ENCODE measurements around the gene PCBP3.

Gene PCBP3

GRCh38 chr21:45888386-45889009 is 245.0 kb downstream of the PCBP3 start:
- Histone ChIP-seq H3K4me1 (ENCODE audit: control insufficient read depth, insufficient read depth, low read length) (peaks cover 24% of the 10 kb centered on the region), H3K27me3 (ENCODE audit: control insufficient read depth, insufficient read depth, low read length) (peaks cover 28% of the 10 kb centered on the region), H3K4me3 (ENCODE audit: low read length) (no peak overlapping the region), H3K36me3 (ENCODE audit: insufficient read depth, low read length) (no peaks in the 10 kb centered on the region), H3K9me3 (replicated peaks; ENCODE audit: low read length) (no peaks in the 10 kb centered on the region), H3K9ac (ENCODE audit: low read depth, low read length) (no peak overlapping the region), H3K4me2 (ENCODE audit: low read length) (no peak overlapping the region)

GRCh38 chr21:45889256-45889655 is 245.7 kb downstream of the PCBP3 start:
- Histone ChIP-seq H3K9me3 (replicated peaks; ENCODE audit: low read length) (no peaks in the 10 kb centered on the region), H3K4me2 (ENCODE audit: low read length) (no peak overlapping the region), H3K36me3 (ENCODE audit: insufficient read depth, low read length) (no peaks in the 10 kb centered on the region), H3K4me1 (ENCODE audit: control insufficient read depth, insufficient read depth, low read length) (peaks cover 31% of the 10 kb centered on the region), H3K4me3 (ENCODE audit: low read length) (no peak overlapping the region), H3K27me3 (ENCODE audit: control insufficient read depth, insufficient read depth, low read length) (peaks cover 28% of the 10 kb centered on the region), H3K9ac (ENCODE audit: low read depth, low read length) (no peak overlapping the region)

- H3K36me3 ChIP-seq (ENCODE audit: insufficient read depth, low read length): no peaks in the 10 kb centered on the region
- no peak overlapping the region for H3K4me2 ChIP-seq (ENCODE audit: low read length)
- no peak overlapping the region for H3K9ac ChIP-seq (ENCODE audit: low read depth, low read length)
- H3K4me3 ChIP-seq (ENCODE audit: low read length): no peak overlapping the region
- H3K9me3 ChIP-seq (replicated peaks; ENCODE audit: low read length): no peaks in the 10 kb centered on the region
- peaks cover 28% of the 10 kb centered on the region for H3K27me3 ChIP-seq (ENCODE audit: control insufficient read depth, insufficient read depth, low read length)
- peaks cover 35% of the 10 kb centered on the region for H3K4me1 ChIP-seq (ENCODE audit: control insufficient read depth, insufficient read depth, low read length)
These were observed 246.4 kb downstream of the PCBP3 start for GRCh38 chr21:45889961-45890360.

GRCh38 chr21:45891388-45892155 is 248.0 kb downstream of the PCBP3 start:
- Histone ChIP-seq H3K9me3 (replicated peaks; ENCODE audit: low read length) (no peaks in the 10 kb centered on the region), H3K9ac (ENCODE audit: low read depth, low read length) (no peak overlapping the region), H3K4me1 (ENCODE audit: control insufficient read depth, insufficient read depth, low read length) (peaks cover 30% of the 10 kb centered on the region), H3K4me3 (ENCODE audit: low read length) (no peak overlapping the region), H3K27me3 (ENCODE audit: control insufficient read depth, insufficient read depth, low read length) (peaks cover 36% of the 10 kb centered on the region), H3K4me2 (ENCODE audit: low read length) (no peak overlapping the region), H3K36me3 (ENCODE audit: insufficient read depth, low read length) (no peaks in the 10 kb centered on the region)

GRCh38 chr21:45892156-45892915 is 248.8 kb downstream of the PCBP3 start:
- no peaks in the 10 kb centered on the region for H3K36me3 ChIP-seq (ENCODE audit: insufficient read depth, low read length)
- no peak overlapping the region for H3K4me3 ChIP-seq (ENCODE audit: low read length)
- no peak overlapping the region for H3K4me2 ChIP-seq (ENCODE audit: low read length)
- peaks cover 38% of the 10 kb centered on the region for H3K27me3 ChIP-seq (ENCODE audit: control insufficient read depth, insufficient read depth, low read length)
- H3K9me3 ChIP-seq (replicated peaks; ENCODE audit: low read length): no peaks in the 10 kb centered on the region
- H3K4me1 ChIP-seq (ENCODE audit: control insufficient read depth, insufficient read depth, low read length): peaks cover 23% of the 10 kb centered on the region
- no peak overlapping the region for H3K9ac ChIP-seq (ENCODE audit: low read depth, low read length)

- H3K4me1 ChIP-seq (ENCODE audit: control insufficient read depth, insufficient read depth, low read length): peaks cover 15% of the 10 kb centered on the region
- no peak overlapping the region for H3K9ac ChIP-seq (ENCODE audit: low read depth, low read length)
- no peaks in the 10 kb centered on the region for H3K36me3 ChIP-seq (ENCODE audit: insufficient read depth, low read length)
- peaks cover 40% of the 10 kb centered on the region for H3K27me3 ChIP-seq (ENCODE audit: control insufficient read depth, insufficient read depth, low read length)
- H3K4me2 ChIP-seq (ENCODE audit: low read length): no peak overlapping the region
- no peak overlapping the region for H3K4me3 ChIP-seq (ENCODE audit: low read length)
- no peaks in the 10 kb centered on the region for H3K9me3 ChIP-seq (replicated peaks; ENCODE audit: low read length)
These were observed 249.6 kb downstream of the PCBP3 start for GRCh38 chr21:45892916-45893739.

GRCh38 chr21:45893740-45894449 is 250.4 kb downstream of the PCBP3 start:
- no peaks in the 10 kb centered on the region for H3K36me3 ChIP-seq (ENCODE audit: insufficient read depth, low read length)
- no peaks in the 10 kb centered on the region for H3K9me3 ChIP-seq (replicated peaks; ENCODE audit: low read length)
- H3K9ac ChIP-seq (ENCODE audit: low read depth, low read length): no peak overlapping the region
- peak overlapping the region; percentile 61 for H3K4me2 ChIP-seq (ENCODE audit: low read length)
- peaks cover 36% of the 10 kb centered on the region for H3K27me3 ChIP-seq (ENCODE audit: control insufficient read depth, insufficient read depth, low read length)
- no peak overlapping the region for H3K4me3 ChIP-seq (ENCODE audit: low read length)
- H3K4me1 ChIP-seq (ENCODE audit: control insufficient read depth, insufficient read depth, low read length): peaks cover 15% of the 10 kb centered on the region

- Histone ChIP-seq H3K27me3 (ENCODE audit: control insufficient read depth, insufficient read depth, low read length) (peaks cover 39% of the 10 kb centered on the region), H3K4me1 (ENCODE audit: control insufficient read depth, insufficient read depth, low read length) (peaks cover 15% of the 10 kb centered on the region), H3K4me3 (ENCODE audit: low read length) (no peak overlapping the region), H3K9ac (ENCODE audit: low read depth, low read length) (no peak overlapping the region), H3K4me2 (ENCODE audit: low read length) (peak overlapping the region; percentile 61), H3K9me3 (replicated peaks; ENCODE audit: low read length) (no peaks in the 10 kb centered on the region), H3K36me3 (ENCODE audit: insufficient read depth, low read length) (no peaks in the 10 kb centered on the region)
These were observed 250.9 kb downstream of the PCBP3 start for GRCh38 chr21:45894450-45894825.

- H3K27me3 ChIP-seq (ENCODE audit: control insufficient read depth, insufficient read depth, low read length): peaks cover 34% of the 10 kb centered on the region
- H3K4me3 ChIP-seq (ENCODE audit: low read length): no peak overlapping the region
These were observed 251.6 kb downstream of the PCBP3 start for GRCh38 chr21:45894906-45895777.

GRCh38 chr21:45895778-45896370 is 252.3 kb downstream of the PCBP3 start:
- Histone ChIP-seq H3K9me3 (replicated peaks; ENCODE audit: low read length) (no peaks in the 10 kb centered on the region), H3K9ac (ENCODE audit: low read depth, low read length) (no peak overlapping the region), H3K4me3 (ENCODE audit: low read length) (no peak overlapping the region), H3K27me3 (ENCODE audit: control insufficient read depth, insufficient read depth, low read length) (peaks cover 27% of the 10 kb centered on the region), H3K4me2 (ENCODE audit: low read length) (no peak overlapping the region), H3K4me1 (ENCODE audit: control insufficient read depth, insufficient read depth, low read length) (peaks cover 11% of the 10 kb centered on the region), H3K36me3 (ENCODE audit: insufficient read depth, low read length) (no peaks in the 10 kb centered on the region)

More at GRCh38 chr21:45894906-45895777, 251.6 kb downstream of the PCBP3 start:
- no peaks in the 10 kb centered on the region for H3K9me3 ChIP-seq (replicated peaks; ENCODE audit: low read length)
- no peak overlapping the region for H3K9ac ChIP-seq (ENCODE audit: low read depth, low read length)
- H3K4me1 ChIP-seq (ENCODE audit: control insufficient read depth, insufficient read depth, low read length): peaks cover 11% of the 10 kb centered on the region
- H3K36me3 ChIP-seq (ENCODE audit: insufficient read depth, low read length): no peaks in the 10 kb centered on the region
- H3K4me2 ChIP-seq (ENCODE audit: low read length): no peak overlapping the region
